Subcutaneous adipose tissue (tissue), 4 donors: ENCODE results near the gene AHRR. TPM values are rescaled to one million over a fixed set of nuclear protein-coding genes. Genes with fewer than 3 reads are reported as not detected.

ENCODE experiments used
- total RNA-seq, 4 donors: library from RNA; depleted of rRNA; stranded (reverse); fragments of >200 nt; gene quantifications; one replicate each; pipeline ENCODE4 v1.1.0, GENCODE V29; 2016
- TF ChIP-seq, protein P1 (sequence below): fragments of 450-650 bp; IDR thresholded peaks from one replicate; pipeline ENCODE4 v1.5.1; 2016; ENCODE audit warnings: low read depth, mild to moderate bottlenecking, control low read depth, antibody characterized with exemption, moderate library complexity

Gene AHRR
- total RNA-seq, 4 donors from 2014 or later: 0.34 to 1.1 (median 0.46) TPM

DNA sequence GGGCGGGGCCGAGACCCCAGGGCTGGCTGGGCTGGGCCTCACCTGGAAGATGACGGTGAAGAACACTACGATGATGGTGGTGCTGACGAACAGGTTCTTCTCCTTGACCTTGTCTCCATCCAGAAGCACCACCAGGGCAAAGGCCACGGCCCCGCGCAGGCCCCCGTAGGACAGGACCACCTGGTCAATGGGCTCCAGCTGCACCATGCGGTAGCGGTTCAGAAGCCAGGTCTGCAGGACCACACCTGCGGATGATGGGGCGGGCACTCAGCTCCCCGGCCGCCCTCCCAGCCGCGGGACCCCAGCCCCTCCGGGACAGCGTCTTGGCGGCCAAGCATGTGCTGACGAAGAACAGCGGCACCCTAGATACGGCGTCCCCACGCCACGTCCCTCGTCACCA lies 161.0 kb downstream of the AHRR start:
- TF ChIP-seq, protein P1, sequence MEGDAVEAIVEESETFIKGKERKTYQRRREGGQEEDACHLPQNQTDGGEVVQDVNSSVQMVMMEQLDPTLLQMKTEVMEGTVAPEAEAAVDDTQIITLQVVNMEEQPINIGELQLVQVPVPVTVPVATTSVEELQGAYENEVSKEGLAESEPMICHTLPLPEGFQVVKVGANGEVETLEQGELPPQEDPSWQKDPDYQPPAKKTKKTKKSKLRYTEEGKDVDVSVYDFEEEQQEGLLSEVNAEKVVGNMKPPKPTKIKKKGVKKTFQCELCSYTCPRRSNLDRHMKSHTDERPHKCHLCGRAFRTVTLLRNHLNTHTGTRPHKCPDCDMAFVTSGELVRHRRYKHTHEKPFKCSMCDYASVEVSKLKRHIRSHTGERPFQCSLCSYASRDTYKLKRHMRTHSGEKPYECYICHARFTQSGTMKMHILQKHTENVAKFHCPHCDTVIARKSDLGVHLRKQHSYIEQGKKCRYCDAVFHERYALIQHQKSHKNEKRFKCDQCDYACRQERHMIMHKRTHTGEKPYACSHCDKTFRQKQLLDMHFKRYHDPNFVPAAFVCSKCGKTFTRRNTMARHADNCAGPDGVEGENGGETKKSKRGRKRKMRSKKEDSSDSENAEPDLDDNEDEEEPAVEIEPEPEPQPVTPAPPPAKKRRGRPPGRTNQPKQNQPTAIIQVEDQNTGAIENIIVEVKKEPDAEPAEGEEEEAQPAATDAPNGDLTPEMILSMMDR: no peak

DNA sequence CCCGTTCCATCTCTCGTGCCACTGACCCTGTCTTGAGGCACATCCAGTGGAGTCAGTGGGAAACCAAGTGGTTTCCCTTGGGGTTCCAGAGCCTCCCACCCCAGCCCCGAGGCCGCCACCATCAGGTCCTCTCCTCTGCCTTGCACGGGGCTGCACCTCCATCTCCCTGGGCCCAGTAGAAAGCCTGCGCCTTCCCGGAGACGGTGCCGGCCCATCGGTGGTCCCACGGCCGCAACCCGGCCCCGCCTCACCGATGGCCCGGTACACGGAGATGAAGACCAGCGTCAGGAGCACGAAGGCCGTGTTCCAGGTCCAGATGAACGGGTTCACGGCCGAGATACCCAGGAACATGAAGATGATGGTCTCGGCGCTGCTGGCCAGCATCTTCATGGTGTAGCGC lies 161.5 kb downstream of the AHRR start:
- TF ChIP-seq, protein P1: no peak

DNA sequence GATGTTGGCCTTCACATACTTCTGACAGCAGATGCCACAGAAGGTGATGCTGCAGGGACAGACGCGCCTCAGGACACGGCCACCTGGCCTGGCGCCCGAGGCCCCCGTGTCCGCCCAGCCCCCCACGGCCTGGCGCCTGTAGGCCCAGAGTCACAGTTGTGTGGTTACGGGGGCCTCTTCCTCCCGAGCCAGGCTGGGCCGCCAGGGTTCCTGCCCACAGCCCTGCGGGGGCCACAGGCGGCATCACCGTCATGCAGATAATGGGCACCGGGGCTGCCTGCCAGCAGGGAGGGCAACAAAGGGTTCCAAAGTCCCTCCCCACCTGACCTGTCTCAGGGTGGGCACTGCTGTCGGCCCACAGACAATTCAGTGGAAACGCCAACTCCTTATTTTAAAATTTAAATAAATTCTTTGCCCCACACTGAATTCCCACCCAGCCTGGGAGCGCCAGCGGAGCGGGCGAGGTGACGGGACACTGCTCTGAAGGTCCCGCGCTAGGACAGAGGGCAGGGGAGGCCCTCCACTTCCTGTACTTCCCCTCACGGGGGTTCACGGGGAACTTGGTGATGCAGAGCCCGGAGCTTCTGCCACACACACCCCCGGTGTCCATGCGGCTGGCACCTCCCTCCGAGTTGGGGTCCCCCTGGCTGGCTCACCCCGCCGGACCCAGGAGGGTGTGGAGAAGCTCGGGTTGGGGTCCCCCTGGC lies 162.1 kb downstream of the AHRR start:
- TF ChIP-seq, protein P1: no peak

DNA sequence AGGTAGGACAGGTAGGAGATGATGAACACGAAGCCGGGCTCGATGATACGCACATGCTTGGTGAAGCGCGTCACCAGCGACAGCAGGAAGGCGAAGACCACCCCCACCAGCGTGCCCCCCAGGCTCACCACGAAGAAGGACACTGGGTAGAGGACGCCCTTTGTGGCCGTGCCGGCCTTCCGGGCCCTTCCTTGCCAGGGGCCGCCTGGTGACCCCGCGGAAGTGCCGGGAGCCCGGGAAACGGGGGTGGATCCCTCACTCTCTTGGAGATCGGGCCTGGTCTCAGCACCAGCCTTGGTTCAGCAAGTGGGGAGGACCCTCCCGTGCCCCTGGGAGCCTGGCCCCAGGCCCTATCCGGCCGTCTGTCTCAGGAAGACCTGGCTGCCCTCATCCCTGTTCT lies 163.0 kb downstream of the AHRR start:
- TF ChIP-seq, protein P1: no peak

DNA sequence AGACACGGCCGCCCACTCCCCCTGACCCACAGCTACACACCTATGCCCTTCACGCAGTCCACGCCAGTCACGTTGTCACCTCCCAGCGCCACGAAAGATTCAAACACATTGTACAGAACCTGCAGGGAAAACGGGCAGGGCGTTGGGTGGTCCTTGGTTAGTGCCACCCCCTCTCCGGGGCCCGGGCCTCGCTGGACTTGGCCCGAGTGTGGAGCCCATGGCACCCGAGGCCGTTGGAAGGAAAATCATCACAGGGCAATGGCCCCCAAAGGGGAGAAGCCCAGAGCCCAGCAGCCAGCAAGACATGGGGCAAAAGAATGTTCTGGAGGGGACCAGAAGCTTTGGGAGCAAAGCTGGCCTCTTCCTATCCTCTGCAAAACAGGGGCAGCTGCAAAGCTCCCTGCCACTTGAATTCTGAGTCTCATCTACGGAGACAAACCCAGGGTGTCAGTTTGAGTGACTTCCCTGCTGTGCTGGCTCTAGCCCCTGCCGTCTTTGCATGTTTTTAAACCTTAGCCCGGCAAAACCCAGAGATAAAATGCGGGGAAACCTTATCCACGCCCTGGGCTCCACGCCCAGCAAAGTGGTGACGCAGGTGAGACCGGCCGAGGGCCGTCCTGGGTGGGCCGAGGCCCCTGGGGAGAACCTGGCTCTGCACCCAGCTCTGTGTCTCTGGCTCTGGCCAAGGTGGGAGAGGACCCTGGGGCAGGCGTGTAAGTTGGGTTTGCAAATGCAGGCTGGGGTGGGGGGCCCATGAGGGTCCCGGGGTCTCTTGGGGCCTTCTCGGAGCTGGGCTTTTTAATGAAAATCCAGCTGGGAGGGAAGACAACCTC lies 163.8 kb downstream of the AHRR start:
- TF ChIP-seq, protein P1: no peak

DNA sequence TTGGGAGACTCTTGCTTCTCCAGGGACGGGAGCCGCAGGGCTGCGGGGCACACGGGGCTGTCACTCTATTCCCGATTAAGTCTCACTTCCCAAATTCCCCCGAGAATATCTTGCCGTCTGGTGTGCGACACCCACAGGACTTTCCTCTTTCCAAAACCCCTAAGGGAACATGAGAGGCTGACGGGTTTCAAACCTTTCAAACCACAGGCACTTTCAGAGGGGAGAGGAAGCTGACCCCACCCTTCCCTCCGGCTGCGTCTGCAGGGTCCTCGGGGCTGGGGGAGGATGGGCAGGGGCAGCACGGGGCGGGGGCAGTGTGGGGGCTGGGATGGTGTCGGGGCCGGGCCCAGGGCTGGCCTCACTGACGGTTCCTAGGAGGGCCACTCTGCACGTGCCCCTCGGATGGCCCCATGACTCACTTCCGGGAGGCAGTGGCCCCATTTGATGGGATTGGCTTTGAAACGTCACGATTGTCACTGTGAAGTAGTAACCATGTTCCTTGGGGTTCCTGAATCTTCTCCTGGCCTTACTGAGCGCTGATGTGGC lies 164.5 kb downstream of the AHRR start:
- TF ChIP-seq, protein P1: no peak

Other genes starting within 250 kb of the AHRR start
- gene PLEKHG4B, start 229.5 kb upstream of the AHRR start, total RNA-seq: under 1 TPM in 1 of 4 donors, not detected in 3; under 0.01 TPM
- not detected for gene LRRC14B, start 130.2 kb upstream of the AHRR start, total RNA-seq
- 1 to 10 TPM; 4.9 to 6.5 (median 5.8) TPM for gene CCDC127, start 103.6 kb upstream of the AHRR start, total RNA-seq
- 100 to 1,000 TPM in 1 of 4 donors, 10 to 100 TPM in 3; 71.4 to 104 (median 72.1) TPM for gene SDHA, start 103.4 kb upstream of the AHRR start, total RNA-seq
- gene PDCD6, start 50.1 kb upstream of the AHRR start, total RNA-seq: 10 to 100 TPM; 49.3 to 70.8 (median 62.1) TPM
- gene EXOC3, start 121.5 kb downstream of the AHRR start, total RNA-seq: 10 to 100 TPM; 32.4 to 84.8 (median 49.2) TPM
- gene SLC9A3, start 202.7 kb downstream of the AHRR start, total RNA-seq: 1 to 10 TPM; 1.3 to 2.3 (median 1.6) TPM